Measurements from ENCODE around the gene TNNC2.
"Not testable (repeated sequence)": the region's sequence is repeated elsewhere in the genome, so short reads cannot be mapped to it uniquely, and the experiment has no call there.

TNNC2 gene

DNA sequence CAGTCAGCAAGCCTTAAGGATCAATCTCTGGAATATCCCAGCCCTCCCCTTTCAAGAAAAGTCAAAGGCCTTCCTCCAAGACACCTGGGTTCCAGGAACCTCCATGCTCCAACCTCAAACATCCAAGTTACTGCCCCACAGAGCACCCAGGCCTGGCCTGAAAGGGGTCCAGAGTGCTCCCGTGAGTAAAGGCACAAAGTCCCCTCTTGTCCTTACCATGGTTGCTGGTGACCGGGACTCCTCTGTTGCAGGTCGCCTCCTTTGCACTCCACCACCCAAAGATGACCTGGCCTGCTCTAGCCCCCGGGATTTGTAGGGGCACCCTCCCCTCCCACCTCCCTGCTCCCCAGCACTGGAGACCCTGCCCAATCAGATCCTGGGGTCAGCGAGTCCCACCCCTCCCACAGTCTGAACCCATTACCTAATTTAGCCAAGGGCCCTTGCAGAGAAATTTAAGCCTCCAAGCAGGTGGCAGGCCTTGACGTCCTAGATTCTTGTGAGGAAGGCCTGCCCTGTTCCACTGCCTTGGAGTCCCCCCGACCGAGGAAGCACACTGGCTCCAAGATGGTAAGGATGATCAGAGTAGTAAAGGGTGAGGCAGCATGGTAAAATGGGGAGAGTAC lies at the start of gene TNNC2:
Gene TNNC2 (minus strand): TSS at position 283 of the 623 bp plus-strand sequence. CDS start 64 bp downstream, at position 219.
- Mint-ChIP-seq H3K4me3 (no peak within 1 kb of the TSS), H3K27me3 (peaks cover 22% of the 10 kb centered on the region), H3K36me3 (no peaks in the 10 kb centered on the region), H3K27ac (no peak within 1 kb of the TSS), H3K9me3 (no peaks in the 10 kb centered on the region), H3K4me1 (peaks cover 26% of the 10 kb centered on the region)
- no peak for ATAC-seq

DNA sequence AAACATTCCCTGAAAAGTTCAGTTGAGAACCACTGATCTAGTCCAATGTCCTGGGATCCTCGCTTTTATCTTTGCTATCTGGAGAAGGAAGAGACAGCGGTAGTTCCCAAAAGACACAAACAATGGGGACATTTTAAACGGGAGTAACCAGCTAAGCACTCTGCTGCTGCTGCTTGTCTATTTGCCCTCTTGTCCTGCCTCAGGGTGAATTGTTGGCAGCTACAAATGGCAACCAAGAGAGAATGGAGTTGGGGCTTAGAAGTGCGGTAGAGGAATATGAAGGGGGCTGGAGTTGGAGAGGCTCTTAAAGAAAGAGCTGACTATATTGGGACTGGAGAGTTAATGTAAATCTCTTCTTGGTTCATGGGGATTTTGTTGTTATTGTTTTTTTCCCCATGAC lies 47.5 kb upstream of the TNNC2 start:
- Mint-ChIP-seq H3K27me3 (no peaks in the 10 kb centered on the region), H3K36me3 (peaks cover 6% of the 10 kb centered on the region), H3K4me1 (no peaks in the 10 kb centered on the region), H3K9me3 (no peaks in the 10 kb centered on the region), H3K4me3 (no peak overlapping the region), H3K27ac (no peak overlapping the region)
- no peak for ATAC-seq

DNA sequence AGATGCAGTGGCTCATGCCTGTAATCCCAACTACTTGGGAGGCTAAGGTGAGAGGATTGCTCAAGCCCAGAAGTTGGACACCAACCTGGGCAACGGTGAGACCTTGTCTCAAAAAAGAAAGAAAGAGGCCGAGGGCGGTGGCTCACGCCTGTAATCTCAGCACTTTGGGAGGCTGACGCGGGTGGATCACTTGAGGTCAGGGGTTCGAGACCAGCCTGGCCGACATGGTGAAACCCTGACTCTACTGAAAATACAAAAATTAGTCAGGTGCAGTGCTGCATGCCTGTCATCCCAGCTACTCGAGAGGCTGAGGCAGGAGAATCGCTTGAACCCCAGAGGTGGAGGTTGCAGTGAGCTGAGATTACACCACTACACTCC lies 47.0 kb upstream of the TNNC2 start:
- H3K36me3 Mint-ChIP-seq, H3K27ac Mint-ChIP-seq, H3K27me3 Mint-ChIP-seq, H3K9me3 Mint-ChIP-seq, H3K4me1 Mint-ChIP-seq, ATAC-seq, H3K4me3 Mint-ChIP-seq: not testable (repeated sequence)

DNA sequence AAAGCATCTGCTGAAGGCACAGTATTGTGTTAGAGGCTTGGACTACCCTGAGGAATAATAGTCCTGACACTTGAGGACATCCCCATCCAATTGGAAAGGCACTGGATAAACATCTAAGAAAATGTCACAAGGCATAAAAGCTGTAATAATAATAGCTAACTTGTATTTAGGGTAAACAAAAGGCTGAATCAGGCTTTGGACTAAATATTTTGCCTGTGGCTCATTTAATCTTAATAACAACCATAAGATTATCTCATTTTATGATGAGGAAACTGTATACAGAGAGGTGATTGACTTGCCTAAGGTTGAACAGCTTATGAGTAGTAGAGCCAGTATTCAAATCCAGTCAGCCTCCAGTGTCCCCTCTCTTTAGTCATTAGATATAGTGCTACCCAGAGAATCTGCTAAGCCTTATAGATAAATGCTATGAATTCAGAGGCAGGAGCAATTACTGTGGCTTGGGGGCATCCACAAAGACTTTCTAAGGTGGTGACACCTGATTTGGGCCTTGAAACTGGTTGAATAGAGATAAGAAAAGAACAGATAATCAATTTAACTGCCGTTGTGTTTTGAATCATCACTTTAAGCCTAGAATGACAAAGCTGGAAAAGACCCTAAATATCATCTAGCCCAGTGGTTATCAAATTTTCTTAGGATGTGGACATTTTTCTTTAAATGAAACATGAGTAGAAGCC lies 46.4 kb upstream of the TNNC2 start:
- H3K27me3 Mint-ChIP-seq, result no peaks in the 10 kb centered on the region
- H3K27ac Mint-ChIP-seq, result no peak overlapping the region
- H3K9me3 Mint-ChIP-seq, result no peaks in the 10 kb centered on the region
- no peak for ATAC-seq
- H3K36me3 Mint-ChIP-seq, result peaks cover 6% of the 10 kb centered on the region
- H3K4me1 Mint-ChIP-seq, result no peaks in the 10 kb centered on the region
- H3K4me3 Mint-ChIP-seq, result no peak overlapping the region

DNA sequence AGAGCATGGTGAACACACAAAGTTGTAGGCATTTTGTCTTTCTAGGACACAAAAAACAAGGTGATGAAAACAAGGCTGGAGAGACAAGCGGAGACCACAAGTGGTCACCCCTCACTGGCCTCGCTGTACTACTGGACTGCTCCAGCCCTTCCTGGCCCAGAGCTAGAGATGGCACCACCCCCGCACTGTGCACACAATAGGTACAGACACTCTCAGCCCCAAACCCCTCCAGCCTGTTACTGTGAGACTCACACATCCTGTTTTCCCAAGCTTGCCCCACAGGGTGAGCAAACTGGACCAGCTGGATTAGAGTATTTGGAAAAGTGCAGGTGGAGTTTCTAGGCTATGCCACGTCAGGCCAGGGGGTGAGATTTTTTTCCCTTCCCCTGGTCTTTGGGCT lies 45.5 kb upstream of the TNNC2 start:
- no peak overlapping the region for H3K4me3 Mint-ChIP-seq
- H3K27me3 Mint-ChIP-seq, result no peaks in the 10 kb centered on the region
- no peaks in the 10 kb centered on the region for H3K9me3 Mint-ChIP-seq
- H3K4me1 Mint-ChIP-seq, result no peaks in the 10 kb centered on the region
- ATAC-seq, result no peak
- H3K36me3 Mint-ChIP-seq, result peaks cover 6% of the 10 kb centered on the region
- H3K27ac Mint-ChIP-seq, result no peak overlapping the region

DNA sequence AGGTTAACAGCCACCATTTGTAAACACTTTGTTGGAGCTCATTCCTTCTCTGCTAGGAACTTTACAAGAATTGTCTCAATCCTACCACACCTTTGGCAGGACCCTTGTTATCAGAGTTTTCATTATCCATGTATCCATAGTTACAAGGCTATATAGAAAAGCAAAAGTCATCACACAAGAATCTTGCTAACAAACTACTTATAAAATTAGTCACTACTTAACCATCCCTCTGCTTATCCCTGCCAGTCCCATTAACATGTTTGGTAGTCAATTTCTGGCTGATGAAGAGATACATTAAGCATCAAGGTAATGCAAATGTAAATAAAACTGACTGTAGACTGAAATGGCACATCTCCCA lies 40.7 kb upstream of the TNNC2 start:
- no peak overlapping the region for H3K4me3 Mint-ChIP-seq
- H3K9me3 Mint-ChIP-seq, result no peaks in the 10 kb centered on the region
- H3K27ac Mint-ChIP-seq, result no peak overlapping the region
- no peaks in the 10 kb centered on the region for H3K27me3 Mint-ChIP-seq
- no peak for ATAC-seq
- peaks cover 11% of the 10 kb centered on the region for H3K36me3 Mint-ChIP-seq
- no peaks in the 10 kb centered on the region for H3K4me1 Mint-ChIP-seq

DNA sequence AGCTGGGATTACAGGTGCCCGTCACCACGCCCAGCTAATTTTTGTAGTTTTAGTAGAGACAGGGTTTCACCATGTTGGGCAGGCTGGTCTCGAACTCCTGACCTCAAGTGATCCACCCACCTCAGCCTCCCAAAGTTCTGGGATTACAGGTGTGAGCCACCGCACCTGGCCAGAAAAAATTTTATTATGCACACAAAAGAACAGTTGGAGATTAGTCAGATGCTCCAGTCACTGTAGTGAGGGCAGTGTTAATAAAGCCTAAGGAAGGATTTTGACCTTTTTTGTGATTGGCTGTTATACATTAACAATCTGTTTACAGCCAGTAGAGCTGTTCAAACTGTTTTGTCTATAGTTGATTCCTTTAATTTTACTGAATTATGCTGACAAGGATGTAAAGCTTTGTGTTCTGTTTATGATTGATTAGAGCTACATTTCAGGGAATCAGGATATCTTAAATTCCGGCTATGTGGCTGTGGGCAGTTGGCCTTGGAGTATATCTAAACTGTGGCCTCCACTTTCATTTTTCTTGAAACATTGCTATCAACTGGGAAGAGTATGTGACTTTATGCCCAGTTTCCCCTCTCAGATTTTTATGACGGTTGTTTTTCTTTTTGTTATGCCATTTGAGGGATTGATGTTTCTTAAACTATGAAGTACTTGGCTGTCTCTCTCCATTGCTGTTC lies 40.2 kb upstream of the TNNC2 start:
- Mint-ChIP-seq H3K27me3 (no peaks in the 10 kb centered on the region), H3K4me1 (no peaks in the 10 kb centered on the region), H3K4me3 (no peak overlapping the region), H3K27ac (no peak overlapping the region), H3K9me3 (no peaks in the 10 kb centered on the region), H3K36me3 (peaks cover 8% of the 10 kb centered on the region)
- ATAC-seq, result no peak

DNA sequence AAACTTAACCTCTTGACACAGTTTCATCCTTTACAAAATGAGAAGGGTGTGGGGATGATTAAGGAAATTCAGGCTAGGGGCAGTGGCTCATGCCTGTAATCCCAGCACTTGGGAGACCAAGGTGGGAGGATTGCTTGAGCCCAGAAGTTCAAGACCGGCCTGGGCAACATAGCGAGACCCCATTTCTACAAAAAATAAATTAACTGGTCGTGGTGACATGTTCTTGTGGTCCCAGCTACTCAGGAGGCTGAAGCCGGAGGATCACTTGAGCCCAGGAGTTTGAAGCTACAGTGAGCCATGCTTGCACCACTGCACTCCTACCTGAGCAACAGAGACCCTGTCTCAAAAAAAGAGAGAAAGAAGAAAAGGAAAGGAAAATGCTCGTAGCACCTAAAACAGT lies 39.3 kb upstream of the TNNC2 start:
- Mint-ChIP-seq H3K27me3 (no peaks in the 10 kb centered on the region), H3K4me1 (no peaks in the 10 kb centered on the region), H3K9me3 (no peaks in the 10 kb centered on the region), H3K4me3 (no peak overlapping the region), H3K27ac (no peak overlapping the region), H3K36me3 (peaks cover 7% of the 10 kb centered on the region)
- ATAC-seq, result no peak

DNA sequence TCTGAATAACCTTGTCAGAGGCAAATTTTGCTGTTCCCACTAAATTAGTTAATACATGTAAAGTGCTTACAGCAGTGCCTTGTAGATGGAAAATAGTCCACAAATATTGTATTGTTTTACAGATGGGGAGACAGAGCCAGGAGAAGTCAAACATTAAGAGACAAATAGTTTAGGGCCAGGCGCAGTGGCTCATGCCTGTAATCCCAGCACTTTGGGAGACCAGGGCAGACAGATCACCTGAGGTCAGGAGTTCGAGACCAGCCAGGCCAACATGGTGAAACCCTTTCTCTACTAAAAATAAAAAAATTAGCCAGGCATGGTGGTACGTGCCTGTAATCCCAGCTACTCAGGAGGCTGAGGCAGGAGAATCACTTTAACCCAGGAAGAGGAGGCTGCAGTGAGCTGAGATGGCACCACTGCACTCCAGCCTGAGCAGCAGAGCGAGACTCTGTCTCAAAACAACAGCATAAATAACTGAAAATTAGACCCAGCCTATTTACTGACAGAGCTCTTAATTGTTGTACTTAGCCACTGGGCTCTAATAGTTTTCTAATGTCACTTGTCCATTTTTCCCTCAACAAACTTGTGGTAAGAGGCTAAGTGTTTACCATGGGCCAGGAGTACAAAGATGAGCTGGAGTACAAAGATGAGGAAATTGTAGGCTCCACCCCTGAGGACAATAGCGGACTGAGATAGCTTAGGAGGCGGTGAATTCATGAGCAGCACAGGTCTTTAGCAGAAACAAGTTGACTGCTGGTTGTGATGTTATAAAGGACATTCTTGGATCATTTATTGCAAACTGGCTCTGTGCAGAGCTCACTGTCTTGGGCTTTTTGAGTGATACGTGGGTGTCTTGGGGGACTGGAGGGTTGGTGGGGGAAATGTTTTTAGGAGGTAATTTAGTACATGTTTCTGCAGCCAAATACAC lies 36.7 kb upstream of the TNNC2 start:
- Mint-ChIP-seq H3K4me3 (no peak overlapping the region), H3K27ac (no peak overlapping the region), H3K9me3 (no peaks in the 10 kb centered on the region), H3K27me3 (no peaks in the 10 kb centered on the region), H3K36me3 (peaks cover 26% of the 10 kb centered on the region), H3K4me1 (peaks cover 9% of the 10 kb centered on the region)
- no peak for ATAC-seq

DNA sequence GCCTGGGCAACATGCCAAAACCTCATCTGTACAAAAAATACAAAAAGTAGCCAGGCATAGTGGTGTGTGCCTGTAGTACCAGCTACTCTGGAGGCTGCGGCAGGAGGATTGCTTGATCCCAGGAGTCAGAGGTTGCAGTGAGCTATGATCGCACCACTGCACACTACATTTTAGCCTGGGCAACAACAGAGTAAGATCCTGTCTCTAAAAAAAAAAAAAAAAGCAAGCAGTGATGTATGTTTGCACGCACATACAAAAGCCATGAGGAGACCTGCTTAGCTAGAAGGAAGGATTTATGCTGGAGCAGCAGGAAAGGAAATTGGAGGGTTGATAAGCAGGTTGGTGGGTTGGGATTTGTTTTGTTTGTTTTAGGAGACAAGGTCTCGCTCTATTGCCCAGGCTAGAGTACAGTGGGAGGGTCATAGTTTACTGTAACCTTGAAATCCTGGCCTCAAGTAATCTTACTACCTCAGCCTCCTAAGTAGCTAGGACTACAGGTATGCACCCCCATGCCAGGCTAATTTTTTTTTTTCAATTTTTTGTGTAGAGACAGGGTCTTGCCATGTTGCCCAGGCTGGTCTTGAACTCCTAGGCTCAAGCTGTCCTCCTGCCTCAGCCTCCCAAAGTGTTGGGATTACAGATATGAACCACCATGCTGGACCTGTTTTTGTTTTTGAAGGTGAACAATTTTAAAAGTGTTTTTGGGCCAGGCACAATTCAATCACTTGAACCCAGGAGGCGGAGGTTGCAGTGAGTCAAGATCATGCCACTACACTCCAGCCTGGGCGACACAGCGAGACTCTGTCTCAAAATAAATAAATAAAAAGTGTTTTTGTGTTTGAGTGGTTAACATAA lies 34.3 kb upstream of the TNNC2 start:
- H3K27me3 Mint-ChIP-seq, result no peaks in the 10 kb centered on the region
- no peak overlapping the region for H3K4me3 Mint-ChIP-seq
- H3K36me3 Mint-ChIP-seq, result peaks cover 22% of the 10 kb centered on the region
- H3K4me1 Mint-ChIP-seq, result peaks cover 27% of the 10 kb centered on the region
- H3K27ac Mint-ChIP-seq, result no peak overlapping the region
- no peak for ATAC-seq
- H3K9me3 Mint-ChIP-seq, result no peaks in the 10 kb centered on the region

DNA sequence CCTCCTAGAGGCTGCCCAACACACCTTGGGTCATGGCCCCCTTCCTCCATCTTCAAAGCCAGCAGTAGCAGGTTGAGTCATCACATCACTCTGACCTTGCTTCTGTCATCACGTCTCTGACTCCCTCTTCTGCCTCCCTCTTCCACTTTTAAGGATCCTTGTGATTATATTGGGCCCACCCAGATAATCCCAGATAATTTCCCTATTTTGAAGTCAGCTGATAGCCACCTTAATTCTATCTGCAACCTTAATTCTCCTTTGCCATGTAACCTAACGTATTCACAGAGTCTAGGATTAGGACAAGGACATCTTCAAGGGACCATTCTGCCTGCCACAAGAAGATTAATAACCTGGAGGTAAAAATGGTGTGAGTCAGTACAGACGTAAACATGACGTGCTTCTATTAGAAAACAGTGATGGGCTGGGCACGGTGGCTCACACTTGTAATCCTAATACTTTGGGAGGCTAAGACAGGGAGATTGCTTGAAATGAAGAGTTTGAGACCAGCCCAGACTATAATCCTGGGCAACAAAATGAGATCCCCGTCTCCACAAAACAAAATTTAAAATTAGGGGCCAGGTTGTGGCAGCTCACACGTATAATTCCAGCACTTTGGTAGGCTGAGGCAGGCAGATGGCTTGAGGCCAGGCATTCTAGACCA lies 33.6 kb upstream of the TNNC2 start:
- H3K27ac Mint-ChIP-seq, result no peak overlapping the region
- peaks cover 33% of the 10 kb centered on the region for H3K4me1 Mint-ChIP-seq
- ATAC-seq, result no peak
- H3K9me3 Mint-ChIP-seq, result no peaks in the 10 kb centered on the region
- no peak overlapping the region for H3K4me3 Mint-ChIP-seq
- H3K27me3 Mint-ChIP-seq, result no peaks in the 10 kb centered on the region
- H3K36me3 Mint-ChIP-seq, result peaks cover 21% of the 10 kb centered on the region

DNA sequence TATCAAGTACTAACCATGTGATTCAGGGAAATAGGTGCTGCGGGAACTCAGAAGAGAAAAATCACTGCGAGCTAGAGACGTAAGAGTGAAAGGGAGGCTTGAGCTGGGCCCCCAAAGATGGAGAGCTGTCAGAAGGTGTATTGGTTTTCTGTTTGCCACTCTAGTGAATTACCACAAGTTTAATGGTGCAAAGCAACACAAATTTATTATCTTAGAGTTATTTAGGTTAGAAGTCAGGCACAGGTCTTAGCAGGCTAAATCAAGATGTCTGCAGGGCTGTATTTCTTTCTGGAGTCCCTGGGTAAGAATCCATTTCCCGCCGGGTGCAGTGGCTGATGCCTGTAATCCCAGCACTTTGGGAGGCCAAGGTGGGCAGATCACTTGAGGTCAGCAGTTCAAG lies 32.8 kb upstream of the TNNC2 start:
- peaks cover 33% of the 10 kb centered on the region for H3K4me1 Mint-ChIP-seq
- H3K27ac Mint-ChIP-seq, result no peak overlapping the region
- H3K36me3 Mint-ChIP-seq, result peaks cover 21% of the 10 kb centered on the region
- H3K27me3 Mint-ChIP-seq, result no peaks in the 10 kb centered on the region
- H3K9me3 Mint-ChIP-seq, result no peaks in the 10 kb centered on the region
- H3K4me3 Mint-ChIP-seq, result no peak overlapping the region
- ATAC-seq, result no peak

DNA sequence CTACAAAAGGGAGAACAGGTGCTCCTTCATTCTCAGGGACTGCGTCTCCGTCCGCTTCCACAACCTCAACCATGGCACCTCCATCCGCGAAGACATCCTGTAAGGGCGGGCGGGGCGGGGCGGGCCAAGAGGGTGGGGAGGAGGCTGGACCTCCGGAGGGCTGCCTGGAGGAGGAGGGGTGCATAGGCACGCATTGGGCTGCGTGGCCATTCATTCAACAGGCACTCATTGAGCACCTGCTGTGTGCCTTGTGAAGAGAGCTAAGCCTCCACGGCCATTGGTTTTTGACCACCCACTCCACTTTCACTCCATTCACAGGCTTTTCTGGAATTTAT lies 30.7 kb upstream of the TNNC2 start:
- Mint-ChIP-seq H3K4me3 (peak overlapping the region; percentile 96), H3K27ac (peak overlapping the region; percentile 94), H3K36me3 (peaks cover 27% of the 10 kb centered on the region), H3K9me3 (no peaks in the 10 kb centered on the region), H3K27me3 (no peaks in the 10 kb centered on the region), H3K4me1 (peaks cover 41% of the 10 kb centered on the region)
- ATAC-seq, result peak; percentile 55

DNA sequence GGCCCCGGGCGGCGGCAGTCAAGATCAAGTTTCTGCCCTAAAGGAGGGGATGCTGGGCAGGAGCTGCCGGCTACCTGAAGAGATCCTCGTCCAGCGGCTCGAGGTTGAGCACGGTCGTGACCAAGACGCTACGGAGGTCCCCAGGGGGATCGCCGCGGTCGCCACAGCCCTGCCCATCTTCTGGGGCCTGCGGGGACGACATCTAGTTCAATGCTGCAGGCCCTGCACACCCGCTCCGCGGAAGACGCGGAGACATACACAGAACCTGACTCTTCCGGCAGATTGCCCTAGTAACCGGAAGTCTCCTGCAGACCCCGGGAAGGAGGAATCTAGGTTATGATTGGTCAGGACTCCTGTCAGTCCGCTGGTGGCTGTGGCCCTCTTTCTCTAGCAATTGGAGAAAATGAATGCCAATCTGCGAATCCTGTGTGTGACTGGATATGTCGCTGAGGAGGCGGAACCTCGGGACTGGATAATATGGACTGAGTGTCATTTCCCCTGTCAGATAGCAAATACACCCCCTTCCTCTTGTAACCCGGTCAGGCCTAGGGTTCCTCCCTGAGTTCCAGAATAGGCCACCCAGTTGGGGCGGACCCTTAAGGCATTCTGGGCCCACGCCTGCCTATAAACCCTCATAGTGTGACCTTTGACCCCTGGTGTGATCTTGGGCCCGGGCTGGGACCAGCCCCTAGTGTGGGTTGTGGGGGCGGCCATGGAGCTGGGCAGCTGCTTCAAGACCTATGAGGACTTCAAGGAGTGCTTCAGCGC lies 30.2 kb upstream of the TNNC2 start, which contains the start of the genes ACOT8 and ZSWIM3:
Gene ACOT8 (minus strand): TSS at position 279 of the 768 bp plus-strand sequence. CDS start 77 bp downstream, at position 202.
Gene ZSWIM3 (plus strand): TSS at position 501 of the 768 bp plus-strand sequence. CDS start 212 bp downstream, at position 713.
- Mint-ChIP-seq H3K27me3 (no peaks in the 10 kb centered on the region), H3K36me3 (peaks cover 29% of the 10 kb centered on the region), H3K4me1 (peaks cover 41% of the 10 kb centered on the region), H3K4me3 (peak within 1 kb of the TSS; percentile 96), H3K9me3 (no peaks in the 10 kb centered on the region), H3K27ac (peak within 1 kb of the TSS; percentile 94)
- peak; percentile 99 for ATAC-seq

All from stimulated activated memory B cell treated with anti-CD40 and anti-IgM and Interleukin-4, amounts not matched to agents 10 μg/mL and 1 μg/mL and 100 μg/mL, for 72 hours (primary cell).